Stimulated activated CD4-positive, alpha-beta T cell treated with anti-CD3 and anti-CD28 coated beads, TNF-alpha, amount 100 ng/mL, for 4 hours (primary cell): ENCODE results near the gene NAXD.
"Not testable (repeated sequence)": the region's sequence is repeated elsewhere in the genome, so short reads cannot be mapped to it uniquely, and the experiment has no call there.

Experiments used
- DNase-seq, 3 experiments: peaks; one replicate each; pipeline ENCODE4 v3.0.0-alpha.2; 2020; ENCODE audit warnings: low read depth in 3 of 3

The NAXD gene

GRCh38 chr13:110663491-110663890 lies 48.1 kb downstream of the NAXD start:
- DNase-seq = no peak

GRCh38 chr13:110664041-110664440 lies 48.7 kb downstream of the NAXD start:
- DNase-seq = no peak

GRCh38 chr13:110664673-110665072 lies 49.3 kb downstream of the NAXD start:
- no peak for DNase-seq

DNA sequence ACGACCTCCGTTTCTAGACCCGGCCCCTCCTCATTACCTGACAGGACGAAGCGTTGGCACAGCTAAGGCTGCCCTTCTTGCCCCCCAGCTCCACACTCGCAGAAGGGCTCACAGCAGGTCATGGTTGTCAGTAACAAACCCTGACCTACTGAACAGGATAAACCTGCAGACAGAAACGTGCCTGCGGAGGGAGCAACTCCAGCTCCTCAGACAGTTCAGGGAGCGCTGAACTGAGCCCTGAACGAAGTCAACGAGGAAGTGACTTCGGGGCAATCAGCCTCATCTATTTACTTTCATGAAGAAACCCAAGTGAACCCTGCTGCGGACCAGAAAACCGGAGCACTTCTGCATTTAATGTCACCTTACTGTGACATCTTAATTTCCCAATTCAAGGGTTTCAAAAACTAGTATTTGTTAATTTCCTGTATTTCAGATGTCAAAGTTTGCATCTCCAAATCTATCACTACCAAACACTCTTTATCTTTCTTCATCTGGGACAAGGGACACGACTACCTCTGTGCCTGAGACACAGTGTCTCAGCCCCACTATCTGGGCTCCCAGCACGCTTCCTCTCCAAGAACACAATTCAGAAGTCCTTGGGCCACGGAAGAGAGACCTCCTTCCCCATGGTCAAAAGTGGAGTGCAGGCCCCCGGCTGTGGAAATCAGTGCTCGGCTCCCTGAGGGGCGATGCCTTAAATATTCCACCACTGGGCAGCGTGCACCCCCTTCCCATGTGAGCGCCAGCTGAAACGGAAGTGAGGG lies 50.3 kb downstream of the NAXD start:
- no peak for DNase-seq

GRCh38 chr13:110666255-110666533 lies 50.8 kb downstream of the NAXD start:
- no peak for DNase-seq

DNA sequence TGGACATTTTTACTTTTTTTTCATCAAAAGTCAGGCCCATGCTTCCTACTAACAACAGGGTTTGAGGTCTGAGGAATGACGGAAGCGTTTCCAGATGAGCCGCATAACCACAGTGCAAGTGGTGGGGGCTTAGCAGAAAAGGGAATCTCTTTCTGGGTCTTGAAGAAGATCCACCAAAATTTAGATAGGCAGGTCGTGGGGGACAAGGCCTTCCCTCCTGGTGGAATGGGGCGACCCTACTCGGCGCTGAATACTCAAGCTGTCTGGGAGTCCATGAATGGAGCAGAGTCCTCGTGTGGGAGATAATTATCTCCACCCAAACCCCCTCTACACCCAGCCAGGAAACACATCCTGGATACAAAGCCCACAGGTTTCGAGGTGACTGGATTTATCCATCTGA lies 53.7 kb downstream of the NAXD start:
- DNase-seq = no peak

DNA sequence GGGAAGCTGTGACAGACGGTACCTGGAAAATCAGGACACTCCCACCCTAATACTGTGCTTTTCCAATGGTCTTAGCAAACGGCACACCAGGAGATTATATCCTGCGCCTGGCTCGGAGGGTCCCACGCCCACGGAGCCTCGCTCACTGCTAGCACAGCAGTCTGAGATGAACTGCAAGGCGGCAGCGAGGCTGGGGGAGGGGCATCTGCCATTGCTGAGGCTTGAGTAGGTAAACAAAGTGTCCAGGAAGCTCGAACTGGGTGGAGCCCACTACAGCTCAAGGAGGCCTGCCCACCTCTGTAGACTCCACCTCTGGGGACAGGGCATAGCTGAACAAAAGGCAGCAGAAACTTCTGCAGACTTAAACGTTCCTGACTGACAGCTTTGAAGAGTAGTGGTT lies 54.5 kb downstream of the NAXD start:
- DNase-seq = not testable (repeated sequence)

GRCh38 chr13:110676595-110677587 lies 61.5 kb downstream of the NAXD start:
- DNase-seq = no peak

- no peak for DNase-seq
Measured at GRCh38 chr13:110677731-110678545, 62.6 kb downstream of the NAXD start.

DNA sequence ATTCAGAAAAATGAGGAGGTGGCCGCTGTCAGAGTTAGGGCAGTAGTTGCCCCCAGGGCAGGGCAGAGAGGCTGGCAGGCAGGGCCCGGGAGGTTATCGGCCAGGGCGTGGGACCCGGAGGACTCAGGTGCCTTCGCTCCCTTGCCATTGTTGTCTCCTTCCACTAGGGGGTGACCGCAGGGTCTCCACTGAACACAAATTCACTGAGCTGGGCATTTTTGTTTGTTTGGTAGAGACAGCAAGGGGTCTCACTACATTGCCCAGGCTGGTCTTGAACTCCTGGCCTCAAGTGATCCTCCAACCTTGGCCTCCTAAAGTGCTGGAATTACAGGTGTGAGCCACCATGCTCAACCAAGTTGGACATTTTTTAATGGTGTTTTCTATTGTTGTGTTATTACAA lies 65.5 kb downstream of the NAXD start:
- no peak for DNase-seq

DNA sequence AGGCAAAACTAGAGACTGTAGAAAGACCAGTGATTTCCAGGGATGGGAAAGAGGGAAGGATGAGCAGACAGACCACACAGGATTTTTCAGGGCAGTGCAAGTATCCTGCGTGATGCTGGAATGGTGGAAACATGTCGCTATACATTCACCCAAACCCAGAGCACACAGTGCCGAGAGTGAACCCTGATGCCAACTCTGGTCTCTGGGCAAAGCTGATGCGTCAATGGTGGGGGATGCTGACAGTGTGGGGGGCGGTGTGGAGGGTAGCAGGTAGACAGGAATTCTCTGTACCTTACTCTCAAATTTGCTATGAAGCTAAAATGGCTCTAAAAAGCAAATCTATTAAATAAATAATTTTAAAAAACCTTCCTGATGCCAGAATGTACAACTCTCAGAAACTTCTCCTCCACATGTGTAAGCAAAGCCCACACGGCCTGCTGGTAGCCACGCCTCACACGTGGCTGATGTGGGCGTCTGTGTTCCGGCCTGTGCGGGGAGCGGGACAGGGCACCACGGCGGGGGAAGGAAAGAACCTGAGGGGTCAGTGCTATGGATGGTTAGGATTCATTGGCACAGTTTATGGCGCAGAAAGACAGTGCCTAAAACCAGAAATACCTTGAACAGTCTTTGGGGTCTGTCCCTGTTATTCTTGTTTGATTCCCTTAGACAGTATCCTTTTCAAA lies 66.7 kb downstream of the NAXD start:
- no peak for DNase-seq

- DNase-seq = no peak
Measured at GRCh38 chr13:110682746-110683145, 67.4 kb downstream of the NAXD start.

DNA sequence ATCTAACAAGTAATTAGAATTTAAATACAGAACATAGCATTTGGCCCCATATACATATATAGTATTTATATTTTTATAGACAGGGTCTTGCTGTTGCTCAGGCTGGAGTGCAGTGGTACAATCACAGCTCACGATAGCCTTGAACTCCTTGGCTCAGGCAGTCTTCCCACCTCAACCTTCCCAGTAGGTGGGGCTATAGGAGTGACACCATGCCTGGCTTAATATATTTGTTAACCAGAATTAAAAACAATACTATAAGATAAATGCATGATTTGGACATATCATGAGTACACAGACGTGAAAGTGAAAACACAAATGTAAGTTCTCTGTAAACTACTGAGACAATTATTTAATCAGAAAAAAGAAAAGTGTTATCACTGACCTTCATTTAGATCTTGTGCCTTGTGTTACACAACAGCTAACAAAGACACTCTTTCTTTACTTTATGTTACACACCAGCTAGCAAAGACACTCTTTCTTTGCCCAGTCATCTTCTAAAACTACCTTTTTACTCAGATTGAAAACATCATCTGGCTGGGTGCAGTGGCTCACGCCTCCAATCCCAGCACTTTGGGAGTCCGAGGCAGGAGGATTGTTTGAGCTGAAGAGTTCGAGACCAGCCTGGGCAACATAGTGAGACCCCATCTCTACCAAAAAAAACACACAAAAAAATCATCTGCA lies 68.0 kb downstream of the NAXD start:
- no peak for DNase-seq

DNA sequence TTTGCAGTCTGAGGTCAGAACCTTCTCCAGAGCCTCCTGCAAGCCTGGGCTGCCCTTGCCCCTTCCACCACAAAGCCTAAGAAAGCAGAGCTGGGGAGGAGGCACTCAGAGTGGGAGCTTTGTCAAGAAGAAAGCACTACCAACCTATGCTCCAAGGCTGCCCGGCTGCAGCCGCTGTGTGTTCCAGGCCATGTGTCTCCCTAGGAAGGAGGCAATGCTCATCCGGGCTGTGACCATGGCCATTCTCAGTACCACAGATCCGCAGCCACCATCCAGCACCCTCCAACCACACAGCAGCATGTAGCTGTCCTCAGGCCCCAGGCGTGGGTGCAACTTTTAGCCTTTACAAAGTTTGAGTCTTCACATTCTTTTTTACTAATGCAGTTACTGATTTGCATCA lies 68.6 kb downstream of the NAXD start:
- no peak for DNase-seq

DNA sequence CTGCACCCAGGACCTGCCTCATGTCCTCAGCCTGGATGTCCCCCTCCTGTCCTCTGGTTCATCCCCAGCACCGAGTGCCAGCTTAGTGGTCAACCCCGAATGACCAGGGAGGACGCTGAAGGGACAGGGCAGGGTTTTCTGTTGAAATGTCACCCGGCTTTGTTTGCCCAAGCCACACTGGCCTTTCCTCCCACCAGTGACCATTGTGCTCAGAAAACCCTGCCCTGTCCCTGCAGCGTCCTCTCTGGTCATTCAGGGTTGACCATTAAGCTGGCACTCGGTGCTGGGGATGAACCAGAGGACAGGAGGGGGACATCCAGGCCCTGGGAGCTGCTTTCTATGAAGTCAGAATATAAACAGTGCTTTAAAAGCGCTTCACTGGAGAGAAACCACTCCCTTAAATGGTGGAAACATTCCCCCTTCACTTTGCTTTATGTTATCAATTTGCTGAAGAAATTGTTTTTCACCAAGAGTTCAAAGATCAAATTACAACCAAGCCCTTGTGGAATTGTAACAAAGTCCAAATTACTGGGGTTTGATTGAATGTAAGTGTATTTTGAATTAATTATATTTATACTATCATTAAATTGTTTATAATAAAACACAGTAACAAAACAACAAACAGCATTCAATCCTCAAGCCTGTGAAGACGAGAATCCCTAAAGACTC lies 69.2 kb downstream of the NAXD start:
- no peak for DNase-seq

- no peak for DNase-seq
Measured at GRCh38 chr13:110685305-110686020, 70.1 kb downstream of the NAXD start.

DNA sequence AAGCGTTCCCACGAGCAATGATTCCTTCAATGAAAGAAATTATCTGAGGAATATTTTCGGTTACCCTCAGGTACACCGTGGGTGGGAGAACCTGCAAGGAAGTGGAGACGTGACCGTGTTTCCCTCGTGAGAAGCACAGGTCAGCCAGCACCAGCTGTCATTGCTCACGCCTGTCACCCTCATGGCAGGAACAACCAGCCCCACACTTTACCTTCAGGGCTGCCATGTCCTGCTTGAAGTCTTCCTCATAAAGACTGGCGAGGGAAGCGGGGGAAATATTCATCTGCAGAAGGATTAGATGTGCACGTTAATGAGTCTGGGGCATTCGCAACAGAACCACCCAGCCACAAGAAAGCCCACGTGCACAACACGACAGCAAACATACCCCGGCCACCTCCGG lies 72.4 kb downstream of the NAXD start:
- DNase-seq = no peak

DNA sequence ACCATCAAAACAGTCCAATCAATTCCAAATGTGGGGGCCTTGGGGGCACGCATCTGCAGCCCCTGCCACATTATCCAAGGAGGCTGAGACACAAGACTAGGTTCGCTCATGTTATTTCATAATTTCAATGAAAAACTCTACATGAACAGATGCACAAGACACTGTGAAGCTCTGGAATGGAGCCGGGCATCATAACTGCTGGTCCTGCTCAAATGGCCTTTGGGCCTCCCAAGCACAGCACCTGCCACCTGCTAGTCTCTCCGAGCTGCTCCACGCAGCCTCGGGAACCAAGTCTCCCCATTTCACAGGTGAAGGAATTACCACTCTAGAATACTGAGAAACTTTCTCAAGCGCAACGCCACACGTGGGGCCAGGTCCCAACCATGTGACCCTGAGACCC lies 73.7 kb downstream of the NAXD start:
- DNase-seq = no peak
